Stomach (tissue), 9 donors: ENCODE measurements around the gene PTBP3. TPM values are rescaled to one million over a fixed set of nuclear protein-coding genes. Genes with fewer than 3 reads are reported as not detected.

Source experiments
- DNase-seq, 2 donors: peaks; one replicate each; pipeline versions ENCODE4 v3.0.0 to v3.0.0-alpha.2; 2013 to 2019
- H3K27ac ChIP-seq, 5 donors: fragments of 200-600 bp in 4 of 5; sonication (generic) in 4 of 5; one replicate each; pipeline ENCODE4 v1.5.1; 2013 to 2019; ENCODE audit warnings: mild to moderate bottlenecking in 1 of 5, moderate library complexity in 1 of 5
- H3K27me3 ChIP-seq, 3 donors: fragments of 200-600 bp; sonication (generic); one replicate each; pipeline ENCODE4 v1.5.1; 2017 to 2019; ENCODE audit warnings: mixed run types in 1 of 3
- H3K36me3 ChIP-seq, 4 donors: fragments of 200-600 bp; sonication (generic); 1 replicate in 3 of 4; 2 replicates in 1 of 4; pipeline ENCODE4 v1.5.1; 2016 to 2019
- H3K4me1 ChIP-seq, 4 donors: fragments of 200-600 bp; sonication (generic); one replicate each; pipeline ENCODE4 v1.5.1; 2016 to 2019
- H3K4me3 ChIP-seq, 4 donors: fragments of 200-600 bp; sonication (generic) in 3 of 4; one replicate each; pipeline ENCODE4 v1.5.1; 2016 to 2019; ENCODE audit warnings: mild to moderate bottlenecking in 1 of 4
- H3K9me3 ChIP-seq, 4 donors: fragments of 200-600 bp; sonication (generic); one replicate each; pipeline ENCODE4 v1.5.1; 2016 to 2019
- EP300 ChIP-seq: sonication (generic); formaldehyde crosslinking; IDR thresholded peaks from one replicate; pipeline ENCODE4 v1.6.1; 2017; ENCODE audit warnings: antibody characterized with exemption
- POLR2A ChIP-seq, 4 donors: fragments of 450-650 bp; IDR thresholded peaks; one replicate each; pipeline ENCODE4 v1.6.1; 2016; ENCODE audit warnings: antibody characterized with exemption in 4 of 4, control low read depth in 2 of 4, mild to moderate bottlenecking in 1 of 4, moderate library complexity in 1 of 4
- POLR2AphosphoS5 ChIP-seq, 3 donors: sonication (generic); formaldehyde crosslinking; IDR thresholded peaks; one replicate each; pipeline ENCODE4 v1.6.1; 2016; ENCODE audit warnings: antibody characterized with exemption in 3 of 3
- WGBS, 5 donors: extraction: QIAGEN DNeasy Blood & Tissue Kit in 3 of 5; methylation state at CpG; one replicate each; pipeline versions ENCODE4 v1.1.5 to v1.1.7; 2013 to 2018; 5-methylcytosine and 5-hydroxymethylcytosine counted together
- intact Hi-C: fragments of 100-400 bp; cut with DNase I; formaldehyde crosslinking; loops from one replicate; pipeline ENCODE4 v1.15.1; 2023; ENCODE audit warnings: low total_unique reads
- polyA plus RNA-seq, 3 donors: library from polyadenylated mRNA; stranded (reverse); fragments of 200-250 nt; gene quantifications; one replicate each; pipeline ENCODE4 v1.2.3, GENCODE V29; 2013
- total RNA-seq, 5 donors: library from RNA; depleted of rRNA; stranded (reverse); fragments of >200 nt; gene quantifications; one replicate each; pipeline versions ENCODE4 v1.1.0 to v1.2.3, GENCODE V29; 2014 to 2016
- TF ChIP-seq, protein P1 (sequence below), 7 experiments: fragments of 450-650 bp in 4 of 7; fragments of 200-600 bp in 3 of 7; sonication (generic) in 3 of 7; IDR thresholded peaks; one replicate each; pipeline ENCODE4 v1.5.1; 2016 to 2019; ENCODE audit warnings: antibody characterized with exemption in 7 of 7, control low read depth in 2 of 7, mild to moderate bottlenecking in 1 of 7
- donor health status: healthy with polysubstance abuse.
- donor health status: Bipolar disorder and iron deficiency.
- donor health status: healthy.

PTBP3 gene
- total and polyA plus RNA-seq, 8 donors, result 11.7 to 90.7 (median 24.1) TPM

DNA sequence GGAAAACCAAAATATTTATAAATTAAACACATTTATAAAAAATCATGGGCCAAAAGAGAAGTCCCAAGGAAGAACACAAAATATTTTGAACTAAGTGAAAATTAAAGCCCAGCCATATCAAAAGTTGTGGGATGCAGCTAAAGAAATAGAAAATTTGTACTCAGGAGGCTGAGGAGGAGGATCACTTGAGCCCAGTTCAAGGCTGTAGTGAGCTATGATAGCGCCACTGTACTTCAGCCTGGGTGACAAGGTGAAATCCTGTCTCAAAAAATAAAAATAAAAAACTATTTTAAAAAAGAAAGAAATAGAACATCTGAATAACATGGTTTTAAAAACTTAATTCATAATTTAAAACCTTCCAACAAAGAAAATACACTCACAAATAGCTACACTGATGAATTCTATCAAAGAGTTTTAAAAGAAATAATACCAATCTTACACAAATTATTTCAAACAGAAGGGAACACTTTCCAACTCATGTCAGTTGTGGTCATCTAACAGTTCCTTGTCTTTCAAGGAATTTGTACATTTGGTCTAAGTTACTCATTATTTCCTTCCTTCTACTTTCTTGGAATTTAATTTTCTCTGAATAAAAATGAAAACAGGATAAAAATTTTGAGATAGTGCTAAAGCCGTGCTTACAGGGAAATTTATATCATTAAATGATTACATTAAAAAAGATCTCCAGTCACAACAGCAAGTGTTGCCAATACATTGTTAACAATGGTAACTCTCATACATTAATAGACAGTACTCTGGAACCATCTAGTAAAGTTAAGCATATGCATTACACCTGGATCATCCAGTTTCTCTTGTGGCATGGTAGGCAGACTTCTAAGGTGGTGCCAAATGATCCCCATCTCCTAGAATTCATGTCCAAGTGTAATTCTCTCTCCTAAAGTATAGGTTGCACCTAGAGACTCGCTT is 17.8 kb downstream of the PTBP3 start:
- H3K4me1 ChIP-seq, result peaks cover 14 to 66% (median 41%) of the 10 kb centered on the region in 4 donors
- H3K27ac ChIP-seq, result no peak overlapping the region
- no peaks in the 10 kb centered on the region for H3K36me3 ChIP-seq
- no peak for DNase-seq
- H3K27me3 ChIP-seq, result no peaks in the 10 kb centered on the region
- no peak for TF ChIP-seq EP300
- TF ChIP-seq, protein P1, sequence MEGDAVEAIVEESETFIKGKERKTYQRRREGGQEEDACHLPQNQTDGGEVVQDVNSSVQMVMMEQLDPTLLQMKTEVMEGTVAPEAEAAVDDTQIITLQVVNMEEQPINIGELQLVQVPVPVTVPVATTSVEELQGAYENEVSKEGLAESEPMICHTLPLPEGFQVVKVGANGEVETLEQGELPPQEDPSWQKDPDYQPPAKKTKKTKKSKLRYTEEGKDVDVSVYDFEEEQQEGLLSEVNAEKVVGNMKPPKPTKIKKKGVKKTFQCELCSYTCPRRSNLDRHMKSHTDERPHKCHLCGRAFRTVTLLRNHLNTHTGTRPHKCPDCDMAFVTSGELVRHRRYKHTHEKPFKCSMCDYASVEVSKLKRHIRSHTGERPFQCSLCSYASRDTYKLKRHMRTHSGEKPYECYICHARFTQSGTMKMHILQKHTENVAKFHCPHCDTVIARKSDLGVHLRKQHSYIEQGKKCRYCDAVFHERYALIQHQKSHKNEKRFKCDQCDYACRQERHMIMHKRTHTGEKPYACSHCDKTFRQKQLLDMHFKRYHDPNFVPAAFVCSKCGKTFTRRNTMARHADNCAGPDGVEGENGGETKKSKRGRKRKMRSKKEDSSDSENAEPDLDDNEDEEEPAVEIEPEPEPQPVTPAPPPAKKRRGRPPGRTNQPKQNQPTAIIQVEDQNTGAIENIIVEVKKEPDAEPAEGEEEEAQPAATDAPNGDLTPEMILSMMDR (IDR thresholded peaks at IDR 0.05), result no peak
- no peak for TF ChIP-seq POLR2A (IDR thresholded peaks at IDR 0.05)
- no peak for TF ChIP-seq POLR2AphosphoS5 (IDR thresholded peaks at IDR 0.05)
- 70 to 80% (median 73%) methylated on average over 3 of the region's 3 CpGs for WGBS, 5 donors
- intact Hi-C loops, result no loop called here
- H3K4me3 ChIP-seq, result no peak overlapping the region
- H3K9me3 ChIP-seq, result no peaks in the 10 kb centered on the region

DNA sequence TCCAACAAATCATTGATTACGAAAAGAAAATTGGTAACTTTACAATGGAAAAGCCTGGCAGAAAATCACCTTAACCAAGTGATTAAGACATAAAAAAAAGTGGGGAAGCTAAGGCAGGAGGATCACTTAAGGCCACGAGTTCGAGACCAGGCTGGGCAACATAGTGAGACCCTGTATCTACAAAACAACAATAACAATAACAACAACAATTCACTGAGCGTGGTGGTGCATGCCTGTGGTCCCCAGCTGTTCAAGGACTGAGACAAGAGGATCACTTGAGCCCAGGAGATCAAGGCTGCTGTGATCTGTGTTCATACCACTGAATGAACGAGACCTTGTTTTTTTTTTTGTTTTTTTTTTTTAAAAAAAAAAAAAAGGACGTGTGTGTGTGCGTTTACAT is 21.3 kb downstream of the PTBP3 start:
- Histone ChIP-seq H3K27ac (no peak overlapping the region), H3K9me3 (no peaks in the 10 kb centered on the region), H3K36me3 (no peaks in the 10 kb centered on the region), H3K27me3 (no peaks in the 10 kb centered on the region), H3K4me1 (peaks cover 26 to 84% (median 51%) of the 10 kb centered on the region in 4 donors), H3K4me3 (no peak overlapping the region)
- DNase-seq, result no peak
- no peak for TF ChIP-seq POLR2A (IDR thresholded peaks at IDR 0.05)
- TF ChIP-seq, protein P1 (IDR thresholded peaks at IDR 0.05), result no peak
- 88 to 91% (median 89%) methylated on average over 7 of the region's 7 CpGs for WGBS, 5 donors
- intact Hi-C loops, result no loop called here

DNA sequence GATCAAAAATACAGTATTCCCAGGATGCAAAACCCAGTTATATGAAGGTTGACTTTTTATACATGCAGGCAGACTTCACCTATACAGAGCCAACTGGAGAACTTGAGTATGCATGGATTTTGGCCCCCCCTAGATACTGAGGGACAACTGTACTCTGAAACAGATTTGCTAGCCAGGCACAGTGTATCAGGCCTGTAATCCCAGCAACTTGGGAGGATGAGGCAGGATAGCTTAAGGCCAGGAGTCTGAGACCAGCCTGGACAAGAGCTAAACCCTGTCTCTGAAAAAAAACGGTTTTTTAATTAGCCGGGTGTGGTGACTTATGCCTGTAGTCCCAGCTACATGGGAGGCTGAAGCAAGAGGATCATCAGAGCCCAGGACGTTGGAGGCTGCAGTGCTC is 21.9 kb downstream of the PTBP3 start:
- H3K27ac ChIP-seq, result no peak overlapping the region
- no peaks in the 10 kb centered on the region for H3K36me3 ChIP-seq
- no peaks in the 10 kb centered on the region for H3K27me3 ChIP-seq
- H3K9me3 ChIP-seq, result no peaks in the 10 kb centered on the region
- no peak for TF ChIP-seq POLR2AphosphoS5 (IDR thresholded peaks at IDR 0.05)
- TF ChIP-seq POLR2A (IDR thresholded peaks at IDR 0.05), result no peak
- no peak for TF ChIP-seq EP300
- TF ChIP-seq, protein P1 (IDR thresholded peaks at IDR 0.05), result no peak
- DNase-seq, result no peak
- 85 to 90% (median 88%) methylated on average over 3 of the region's 3 CpGs for WGBS, 5 donors
- intact Hi-C loops, result no loop called here
- H3K4me3 ChIP-seq, result no peak overlapping the region
- H3K4me1 ChIP-seq, result peaks cover 26 to 80% (median 47%) of the 10 kb centered on the region in 4 donors

DNA sequence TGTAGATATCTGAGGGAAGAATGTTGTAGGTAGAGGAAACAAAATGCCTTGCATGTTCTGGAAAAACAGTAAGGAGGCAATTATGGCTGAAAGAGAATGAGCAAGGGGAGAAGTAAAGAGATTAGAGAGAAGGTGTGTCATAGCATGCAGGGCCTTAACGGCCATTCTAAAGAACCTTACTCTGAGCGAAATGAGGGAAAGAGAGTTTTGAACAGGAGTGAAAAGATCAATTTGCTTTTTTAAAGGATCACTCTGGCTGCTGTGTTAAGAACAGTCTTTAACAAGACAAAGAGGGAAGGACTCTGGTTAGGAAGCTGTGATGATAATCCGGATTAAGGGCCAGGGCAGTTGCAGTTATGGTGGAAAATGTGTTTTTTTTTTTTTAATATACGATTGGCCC is 22.6 kb downstream of the PTBP3 start:
- TF ChIP-seq, protein P1 (IDR thresholded peaks at IDR 0.05), result no peak
- TF ChIP-seq EP300 (no peak), POLR2AphosphoS5 (IDR thresholded peaks at IDR 0.05) (no peak), POLR2A (IDR thresholded peaks at IDR 0.05) (no peak)
- WGBS, 5 donors, result 60 to 73% (median 62%) methylated on average over 4 of the region's 4 CpGs
- H3K27me3 ChIP-seq, result no peaks in the 10 kb centered on the region
- no peaks in the 10 kb centered on the region for H3K36me3 ChIP-seq
- intact Hi-C loops, result no loop called here
- H3K4me3 ChIP-seq, result no peak overlapping the region
- no peak overlapping the region for H3K27ac ChIP-seq
- DNase-seq, result no peak
- H3K9me3 ChIP-seq, result no peaks in the 10 kb centered on the region
- H3K4me1 ChIP-seq, result peaks cover 19 to 74% (median 45%) of the 10 kb centered on the region in 4 donors
